ENCODE results near the gene CPAMD8.
"Not testable (repeated sequence)": the region's sequence is repeated elsewhere in the genome, so short reads cannot be mapped to it uniquely, and the experiment has no call there.

CPAMD8 gene

DNA sequence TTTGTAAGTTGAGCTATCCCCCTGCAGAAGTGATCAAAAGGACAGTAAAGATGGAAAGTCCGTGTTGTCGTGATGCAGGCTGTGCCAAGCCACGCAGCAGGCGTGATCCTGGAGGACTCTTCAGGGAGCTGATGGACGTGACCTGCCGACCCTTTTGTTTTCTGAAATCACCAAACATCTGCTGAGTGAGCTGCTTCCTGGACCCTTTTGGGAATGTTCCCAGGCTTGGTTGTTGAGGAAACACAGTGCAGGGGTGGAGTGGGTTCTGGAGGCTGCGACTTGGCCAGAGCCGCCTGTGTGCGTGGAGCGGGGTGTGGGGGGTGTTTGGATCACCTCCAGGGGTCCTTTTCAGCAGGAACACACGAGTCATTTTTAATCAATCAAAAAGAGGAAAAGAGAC lies 15.4 kb upstream of the CPAMD8 start:
- no peak for DNase-seq (ENCODE audit: low spot score)

DNA sequence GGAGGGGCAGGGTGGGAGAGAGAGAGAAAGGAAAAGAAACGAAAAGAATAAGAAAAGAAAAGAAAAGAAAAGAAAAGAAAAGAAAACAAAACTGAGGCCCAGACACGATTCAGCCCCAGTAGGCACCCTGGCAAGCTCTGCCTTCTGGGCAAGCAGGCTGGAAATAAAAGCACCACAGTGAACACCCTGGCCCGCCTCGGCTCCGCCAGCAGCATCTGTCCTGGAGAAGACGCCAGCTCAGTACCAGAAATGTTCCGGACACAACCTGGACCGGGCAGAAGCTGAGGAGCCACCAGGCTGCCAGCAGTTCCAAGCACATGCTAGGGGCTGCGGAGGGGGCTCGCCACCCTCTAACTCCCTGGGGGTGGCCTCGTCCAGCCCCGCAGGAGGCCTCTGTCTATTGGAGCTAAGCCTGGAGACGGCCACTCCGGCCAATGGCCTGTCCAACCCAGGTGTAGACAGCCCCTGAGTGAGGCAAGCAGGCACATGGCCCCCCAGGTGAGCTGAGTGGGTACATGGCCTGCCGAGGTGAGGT lies 11.4 kb upstream of the CPAMD8 start:
- no peak for DNase-seq (ENCODE audit: low spot score)

DNA sequence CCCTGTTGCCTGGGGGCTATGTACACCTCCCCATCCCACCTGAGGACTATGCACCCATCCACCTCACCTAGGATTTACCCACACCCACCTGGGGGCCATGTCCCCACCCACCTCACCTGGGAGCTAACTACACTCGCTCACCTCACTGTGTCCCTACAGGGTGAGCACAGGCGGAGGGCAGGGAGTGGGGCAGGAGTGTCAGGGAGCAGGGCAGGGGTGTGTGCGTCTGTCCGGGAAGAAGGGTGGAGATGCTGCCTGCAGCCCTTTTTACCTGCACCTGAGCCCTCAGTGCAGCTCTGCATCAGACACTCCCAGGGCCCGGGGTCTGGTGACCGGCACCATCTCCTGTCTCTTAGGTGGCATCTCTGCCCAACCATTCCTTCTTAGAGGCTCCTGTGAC lies 10.6 kb upstream of the CPAMD8 start:
- DNase-seq (ENCODE audit: low spot score) = no peak

DNA sequence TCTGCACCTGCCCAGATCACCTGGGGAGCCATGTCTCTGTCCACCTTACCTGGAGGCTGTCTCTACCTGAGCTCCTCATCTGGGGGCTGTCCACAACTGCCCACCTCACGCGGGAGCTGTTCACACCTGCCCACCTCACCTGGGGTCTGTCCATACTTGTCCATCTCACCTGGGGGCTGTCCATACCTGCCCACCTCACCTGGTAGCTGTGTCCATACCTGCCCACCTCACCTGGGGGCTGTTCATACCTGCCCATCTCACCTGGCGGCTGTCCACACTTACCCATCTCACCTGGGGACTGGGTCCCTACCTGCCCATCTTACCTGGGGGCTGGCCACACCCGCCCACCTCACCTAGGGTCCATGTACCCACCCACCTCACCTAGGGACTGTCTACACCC lies 10.0 kb upstream of the CPAMD8 start:
- no peak for DNase-seq (ENCODE audit: low spot score)

DNA sequence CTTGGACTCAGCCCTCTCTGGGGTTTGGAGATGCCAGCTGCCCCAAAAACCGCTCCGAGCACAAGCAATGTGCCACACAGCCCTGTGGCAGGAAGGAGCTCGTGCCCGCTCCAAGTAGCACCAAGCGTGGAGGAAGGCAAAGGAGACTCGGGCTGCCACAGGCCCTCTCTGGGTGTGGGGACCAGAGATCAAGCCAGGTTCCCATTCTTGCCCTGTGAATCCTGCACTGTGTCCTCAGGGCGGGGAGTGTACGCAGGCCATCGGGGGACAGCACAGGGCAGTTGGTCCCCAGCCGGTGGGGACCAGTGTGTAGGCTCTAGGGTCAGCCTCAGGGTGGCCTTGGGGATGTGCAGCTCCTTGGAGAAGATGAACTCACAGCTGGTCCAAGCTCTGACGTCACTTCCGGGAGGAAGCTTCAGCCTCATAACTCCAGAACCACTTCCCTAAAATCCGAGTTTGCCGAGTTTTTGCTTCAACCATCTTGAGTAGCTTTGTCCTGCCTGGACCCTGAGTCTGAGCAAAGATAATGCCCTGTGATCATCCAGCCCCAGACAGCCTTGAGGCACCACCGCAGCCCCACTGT lies 9.3 kb upstream of the CPAMD8 start:
- no peak for DNase-seq (ENCODE audit: low spot score)

DNA sequence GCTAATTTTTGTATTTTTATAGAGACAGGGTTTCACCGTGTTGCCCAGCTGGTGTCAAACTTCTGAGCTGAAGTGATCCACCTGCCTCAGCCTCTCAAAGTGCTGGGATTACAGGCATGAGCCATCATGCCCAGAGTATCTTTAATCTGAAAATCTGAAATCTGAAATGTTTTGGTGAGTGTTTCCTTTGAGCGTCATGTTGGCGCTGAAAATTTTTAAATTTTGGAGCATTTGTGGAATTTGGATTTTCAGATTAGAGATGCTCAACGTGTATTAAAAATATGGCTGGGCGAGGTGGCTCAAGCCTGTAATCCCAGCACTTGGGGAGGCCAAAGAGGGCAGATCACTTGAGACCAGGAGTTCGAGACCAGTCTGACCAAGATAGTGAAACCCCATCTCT lies 5.1 kb upstream of the CPAMD8 start:
- DNase-seq (ENCODE audit: low spot score) = no peak

DNA sequence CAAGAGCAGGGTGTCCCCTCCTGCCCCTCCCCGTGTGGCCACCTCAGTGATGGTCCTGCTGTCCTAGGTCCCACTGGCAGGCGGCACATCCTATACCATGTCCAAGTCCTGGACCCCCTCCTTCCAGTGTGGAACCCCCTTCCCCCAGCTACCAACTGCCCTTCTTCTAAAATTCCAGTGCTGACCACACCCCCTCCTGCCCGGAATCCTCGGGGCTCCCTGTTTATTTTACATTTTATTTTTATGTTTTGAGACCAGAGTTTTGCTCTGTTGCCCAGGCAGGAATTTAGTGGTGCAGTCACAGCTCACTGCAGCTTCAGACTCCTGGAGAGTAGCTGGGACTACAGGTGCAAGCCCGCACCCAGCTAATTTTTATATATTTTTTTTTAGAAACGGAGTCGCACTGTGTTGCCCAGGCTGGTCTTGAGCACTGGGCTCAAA lies 945 bp upstream of the CPAMD8 start:
- DNase-seq (ENCODE audit: low spot score) = no peak

DNA sequence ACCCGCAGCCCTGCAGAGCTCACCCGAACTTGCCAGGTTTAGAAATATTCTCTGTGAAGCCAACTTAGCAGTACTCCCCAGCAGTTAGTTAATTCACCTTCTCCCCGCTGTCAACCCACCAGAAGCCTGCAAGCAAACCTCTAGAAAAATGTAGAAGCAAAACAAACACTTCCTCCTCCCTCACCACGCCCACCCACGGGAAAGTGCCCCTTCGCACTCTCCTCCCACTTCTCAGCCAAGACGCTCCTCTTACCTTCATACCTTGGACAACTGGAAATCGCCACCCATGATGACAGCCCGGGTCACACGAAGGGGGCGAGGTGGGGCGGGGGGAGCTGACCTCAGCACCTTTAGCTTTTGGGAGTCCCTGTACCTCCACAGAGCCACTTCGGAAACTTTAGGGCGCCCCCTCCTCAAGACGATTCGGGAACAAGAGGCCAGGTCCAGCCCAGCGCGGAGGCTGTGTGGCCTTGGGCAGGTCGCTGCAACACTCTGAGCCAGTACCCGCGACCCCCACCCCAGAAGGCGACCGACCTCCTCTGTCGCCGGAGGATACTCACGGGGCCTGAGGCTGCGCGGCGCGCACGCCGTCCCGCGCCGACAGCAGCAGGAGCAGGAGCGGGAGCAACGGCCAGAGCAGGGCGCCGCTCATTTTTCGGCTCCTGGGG lies 485 bp downstream of the CPAMD8 start:
- DNase-seq (ENCODE audit: low spot score) = no peak

DNA sequence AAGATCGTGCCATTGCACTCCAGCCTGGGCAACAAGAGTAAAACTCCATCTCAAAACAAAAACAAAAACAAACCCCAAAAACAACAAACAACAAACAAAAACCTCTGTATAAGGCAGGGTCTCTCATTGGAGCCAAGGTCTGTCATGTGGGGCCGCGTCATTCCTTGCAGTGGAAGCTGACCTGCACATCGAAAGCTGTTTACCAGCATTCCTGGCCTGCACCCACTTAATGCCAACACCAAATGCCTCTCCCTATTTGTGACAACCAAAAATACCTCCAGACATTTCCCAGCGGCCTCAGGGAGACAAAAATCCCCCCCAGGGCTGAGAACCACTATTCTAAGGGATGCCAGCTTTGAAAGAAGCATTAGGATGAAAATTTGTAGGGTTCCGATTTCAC lies 1.2 kb downstream of the CPAMD8 start:
- DNase-seq (ENCODE audit: low spot score) = no peak

DNA sequence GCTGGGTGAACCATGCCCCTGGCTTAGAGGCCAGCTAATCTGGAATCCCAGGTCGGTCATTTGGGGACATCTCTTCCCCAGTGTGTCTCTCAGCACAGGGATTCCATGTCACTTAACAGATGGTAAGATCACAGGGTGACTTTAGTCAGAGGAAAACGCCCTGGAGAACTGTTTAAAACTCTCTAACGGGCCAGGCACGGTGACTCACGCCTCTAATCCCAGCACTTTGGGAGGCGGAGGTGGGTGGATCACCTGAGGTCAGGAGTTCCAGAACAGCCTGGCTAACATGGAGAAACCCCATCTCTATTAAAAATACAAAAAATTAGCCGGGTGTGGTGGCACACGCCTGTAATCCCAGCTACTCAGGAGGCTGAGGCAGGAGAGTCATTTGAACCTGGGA lies 1.7 kb downstream of the CPAMD8 start:
- not testable (repeated sequence) for DNase-seq (ENCODE audit: low spot score)

DNA sequence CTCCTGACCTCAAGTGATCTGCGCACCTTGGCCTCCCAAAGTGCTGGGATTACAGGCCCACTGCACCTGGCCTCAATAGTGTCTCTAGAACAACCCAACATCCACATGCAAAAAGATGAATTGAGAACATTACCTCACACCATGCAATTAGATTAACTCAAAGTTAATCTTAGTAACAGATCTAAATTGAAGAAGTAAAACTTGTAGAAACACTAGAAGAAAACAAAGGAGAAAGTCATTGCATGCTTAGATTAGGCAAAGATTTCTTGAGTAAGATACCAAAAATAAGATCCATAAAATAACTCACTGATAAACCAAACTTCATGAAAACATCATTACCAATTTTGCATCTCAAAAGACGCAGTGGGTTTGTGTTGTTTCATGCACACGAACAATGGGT lies 2.8 kb downstream of the CPAMD8 start:
- DNase-seq (ENCODE audit: low spot score) = no peak

DNA sequence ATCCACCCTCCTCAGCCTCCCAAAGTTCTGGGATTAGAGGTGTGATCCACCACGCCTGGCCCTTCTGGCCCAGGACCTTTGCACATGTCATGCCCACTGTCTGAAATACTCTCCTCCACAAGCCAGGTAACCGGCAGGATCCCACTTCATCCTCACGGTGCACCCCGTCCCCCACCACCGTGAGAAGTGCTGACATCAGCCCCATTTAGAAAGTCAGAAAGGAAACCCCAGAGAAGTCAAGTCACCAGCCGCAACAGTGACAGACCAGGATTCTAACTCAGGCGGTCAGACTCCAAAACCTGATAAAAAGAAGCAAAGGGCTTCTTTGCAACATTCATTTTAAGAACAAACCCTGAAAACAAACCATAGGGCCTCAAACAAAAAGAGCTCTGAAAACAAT lies 3.9 kb downstream of the CPAMD8 start:
- no peak for DNase-seq (ENCODE audit: low spot score)

DNA sequence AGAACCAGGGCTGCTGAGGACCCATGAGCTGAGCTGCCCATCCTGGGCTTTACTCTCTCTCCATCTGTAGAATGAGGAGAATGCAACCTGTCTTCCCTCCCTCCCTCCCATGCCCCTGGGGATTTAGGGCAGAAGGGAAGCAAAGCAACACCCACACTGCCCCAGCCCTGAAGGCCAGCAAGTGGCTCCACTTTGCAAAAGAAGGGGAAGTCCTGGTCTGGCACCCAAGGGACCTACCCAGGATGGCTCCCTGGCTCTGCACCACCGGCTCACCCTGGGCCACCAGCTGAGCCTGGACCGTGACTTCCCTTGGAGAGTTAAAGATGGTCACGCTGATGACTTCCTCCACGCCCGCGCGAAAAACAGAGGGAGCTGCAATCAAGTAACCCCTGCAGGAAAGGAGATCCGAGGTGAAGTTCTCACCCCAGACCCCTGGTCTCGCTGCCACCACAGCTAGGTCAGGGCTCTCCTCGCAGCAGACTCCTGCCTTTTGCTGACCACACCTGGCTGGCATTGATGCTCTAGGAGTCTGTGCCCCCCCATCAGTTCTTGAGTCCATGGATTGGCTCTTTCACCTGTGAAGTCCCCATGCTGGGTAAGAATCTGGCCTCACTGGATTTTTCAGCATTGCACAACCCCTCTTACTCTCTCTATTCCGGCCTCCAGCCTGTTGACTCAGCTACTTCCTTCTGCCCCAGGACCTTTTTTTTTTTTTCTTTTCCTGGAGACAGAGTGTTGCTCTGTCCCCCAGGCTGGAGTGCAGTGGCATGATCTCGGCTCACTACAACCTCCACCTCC lies 4.6 kb downstream of the CPAMD8 start:
- DNase-seq (ENCODE audit: low spot score) = no peak

DNA sequence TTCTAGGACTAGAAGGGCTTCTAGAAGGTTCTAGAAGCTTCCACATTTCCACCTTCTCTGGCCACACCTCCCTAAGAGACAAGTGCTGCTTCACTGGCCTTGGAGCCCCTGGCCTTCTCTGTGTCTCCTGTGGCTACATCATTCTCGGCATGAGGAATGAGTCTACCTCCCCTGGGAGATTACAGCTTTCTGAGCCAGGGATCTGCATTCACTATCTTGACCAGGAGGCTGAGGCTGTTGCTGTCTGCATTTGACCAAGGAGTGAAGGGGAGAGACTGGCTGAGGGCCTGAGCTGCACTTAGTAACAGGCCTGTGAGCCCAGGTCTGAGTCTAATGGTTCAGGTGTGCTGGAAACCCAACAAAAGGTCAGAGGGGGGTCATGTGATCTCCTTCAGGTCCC lies 5.3 kb downstream of the CPAMD8 start:
- no peak for DNase-seq (ENCODE audit: low spot score)

DNA sequence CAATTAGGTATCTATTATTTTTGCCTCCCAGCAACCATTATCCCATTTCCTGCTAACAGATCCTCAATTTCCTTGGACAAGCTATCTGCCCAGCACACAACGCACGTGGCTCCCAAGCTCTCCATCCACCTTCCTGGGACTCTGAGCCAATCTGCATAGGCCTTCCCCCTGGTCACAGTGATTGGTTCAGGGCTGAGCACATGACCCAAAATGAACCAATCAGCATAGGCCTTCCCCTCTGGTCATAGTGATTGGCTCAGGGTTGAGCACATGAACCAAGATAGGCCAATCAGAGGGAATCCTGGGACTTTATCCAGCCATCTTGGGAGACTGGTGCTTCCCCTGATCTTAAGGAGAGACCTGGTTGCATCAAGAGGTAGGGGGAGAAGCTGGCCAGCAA lies 5.8 kb downstream of the CPAMD8 start:
- DNase-seq (ENCODE audit: low spot score) = no peak

DNA sequence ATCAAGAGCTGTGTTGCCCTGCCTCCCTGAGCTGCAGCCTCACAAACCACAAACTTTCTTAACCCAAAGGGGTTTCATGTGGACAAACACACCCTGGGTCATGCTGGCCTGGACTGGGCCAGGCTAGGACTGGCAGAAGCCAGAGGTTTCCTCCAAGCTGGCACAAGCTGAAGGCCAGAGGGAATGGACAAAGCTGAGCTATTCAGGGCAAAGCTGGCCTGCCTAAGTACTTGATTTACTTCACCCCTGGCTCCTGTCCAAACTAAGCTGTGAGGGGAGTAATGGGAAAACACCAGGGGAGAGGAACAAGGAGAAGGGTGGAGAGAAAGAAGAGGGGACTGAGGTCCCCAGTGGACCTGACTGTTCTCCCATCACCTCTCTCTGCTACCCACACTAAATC lies 6.2 kb downstream of the CPAMD8 start:
- DNase-seq (ENCODE audit: low spot score) = no peak

DNA sequence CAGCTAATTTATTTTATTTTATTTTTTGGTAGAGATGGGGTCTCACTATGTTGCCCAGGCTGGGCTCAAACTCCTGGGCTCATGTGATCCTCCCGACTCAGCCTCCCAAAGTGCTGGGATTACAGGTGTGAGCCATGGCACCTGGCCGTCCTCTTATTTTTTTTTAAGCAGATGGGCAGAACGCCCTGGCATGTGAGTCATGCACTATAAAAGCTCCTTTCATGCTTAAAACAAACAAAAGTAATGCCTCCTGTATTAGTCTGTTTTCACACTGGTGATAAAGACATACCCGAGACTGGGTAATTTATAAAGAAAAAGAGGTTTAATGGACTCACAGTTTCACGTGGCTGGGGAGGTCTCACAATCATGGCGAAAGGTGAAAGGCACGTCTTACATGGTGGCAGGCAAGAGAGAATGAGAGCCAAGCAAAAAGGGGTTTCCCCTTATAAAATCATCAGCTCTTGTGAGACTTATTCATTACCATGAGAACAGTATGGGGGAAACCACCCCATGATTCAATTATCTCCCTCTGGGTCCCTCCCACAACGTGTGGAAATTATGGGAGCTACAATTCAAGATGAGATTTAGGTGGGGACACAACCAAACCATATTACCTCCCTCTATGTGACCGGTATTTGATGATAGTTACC lies 12.3 kb downstream of the CPAMD8 start:
- DNase-seq (ENCODE audit: low spot score) = not testable (repeated sequence)

DNA sequence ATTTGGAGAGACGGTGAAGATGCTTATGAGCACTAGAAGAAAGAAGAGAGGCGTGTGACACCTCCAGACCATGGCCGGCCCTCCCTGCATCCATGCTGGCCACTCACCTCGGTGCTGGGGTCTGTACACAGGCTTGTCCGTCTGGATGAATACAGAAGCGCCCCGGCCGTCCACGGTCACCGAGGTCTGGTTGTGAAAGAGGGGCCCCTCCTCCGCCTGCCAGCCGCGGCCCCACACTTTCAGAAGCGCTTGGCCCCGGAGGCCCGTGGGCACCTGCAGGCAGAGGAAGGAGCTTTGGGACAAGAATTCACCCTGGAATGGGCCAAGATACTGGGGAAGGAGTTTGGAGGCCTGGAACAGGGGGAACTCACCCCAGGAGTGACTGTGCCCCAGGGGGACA lies 15.1 kb downstream of the CPAMD8 start:
- DNase-seq (ENCODE audit: low spot score) = no peak

DNA sequence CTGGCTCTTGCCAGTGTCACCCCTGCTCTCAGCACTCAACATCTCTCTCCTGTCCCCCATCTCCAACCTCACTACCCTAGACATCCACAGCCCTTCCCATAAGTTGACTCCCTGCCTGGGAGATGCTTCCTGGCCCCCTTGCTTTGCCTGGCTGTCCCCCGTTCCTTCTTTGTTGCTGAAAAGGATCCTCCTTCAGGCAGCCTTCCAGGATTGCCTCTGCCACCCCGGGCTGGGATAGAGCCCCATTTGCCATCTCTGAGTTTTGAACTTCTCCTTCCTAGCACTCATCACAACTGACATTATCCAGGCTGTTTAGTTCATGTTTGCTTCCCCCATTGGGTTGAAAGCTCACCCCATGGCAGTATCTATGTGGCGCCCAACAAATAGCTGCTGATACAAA lies 20.0 kb downstream of the CPAMD8 start:
- DNase-seq (ENCODE audit: low spot score) = no peak

DNA sequence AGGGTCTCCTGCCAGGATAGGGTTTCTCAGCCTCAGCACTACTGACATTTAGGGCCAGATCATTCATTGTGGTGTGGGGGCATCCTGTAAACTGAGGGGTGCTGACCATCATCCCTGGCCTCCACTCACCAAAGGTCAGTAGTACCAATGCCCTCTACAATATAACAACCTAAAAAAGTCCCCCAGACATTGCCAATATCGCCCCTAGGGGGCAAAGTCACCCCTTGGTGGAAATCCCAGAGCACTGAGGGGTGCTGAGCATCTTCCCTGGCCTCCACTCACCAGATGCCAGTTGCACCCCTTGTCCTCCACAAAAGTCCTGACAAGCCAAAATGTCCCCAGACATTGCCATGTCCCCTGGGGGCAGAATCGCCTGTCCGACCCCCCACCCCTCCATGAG lies 21.6 kb downstream of the CPAMD8 start:
- no peak for DNase-seq (ENCODE audit: low spot score)

DNA sequence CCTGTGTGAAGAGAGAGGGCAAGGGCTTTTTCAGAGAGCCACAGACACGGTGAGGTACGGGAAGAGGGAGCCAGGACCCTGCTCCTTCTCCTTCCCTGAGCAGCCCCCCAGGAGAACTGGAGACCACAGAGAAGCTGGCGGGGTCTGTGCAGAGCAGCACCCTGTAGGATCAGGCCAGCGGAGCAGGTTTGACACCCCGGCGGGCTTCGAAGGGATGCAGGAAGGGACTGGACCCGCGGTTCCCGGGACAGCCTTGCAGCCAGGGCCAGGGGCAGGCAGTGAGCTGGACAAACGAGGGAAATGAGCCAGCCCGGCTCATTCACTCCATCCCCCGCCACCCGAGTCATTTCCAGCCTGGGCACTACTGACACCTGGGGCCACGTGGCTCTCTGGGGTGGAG lies 22.2 kb downstream of the CPAMD8 start:
- no peak for DNase-seq (ENCODE audit: low spot score)

DNA sequence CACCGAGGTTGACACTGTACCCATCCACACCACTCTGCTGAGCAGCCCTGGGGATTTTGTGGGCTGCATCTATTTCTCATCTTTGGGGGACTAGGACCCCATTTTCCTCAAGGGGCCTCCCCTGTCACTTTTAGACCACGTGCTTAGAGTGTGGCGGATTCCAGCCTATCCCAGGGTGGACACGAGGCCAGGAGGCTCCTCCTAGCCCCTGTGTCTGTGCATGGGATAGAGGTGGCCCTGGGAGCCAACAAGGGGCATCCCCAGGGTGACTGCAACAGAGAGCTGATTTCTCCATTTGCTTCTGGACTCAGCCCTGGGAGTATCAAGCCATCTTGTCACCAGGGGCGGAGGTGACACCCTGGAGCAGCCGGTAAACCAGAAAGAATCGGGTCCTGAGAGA lies 24.2 kb downstream of the CPAMD8 start:
- no peak for DNase-seq (ENCODE audit: low spot score)
